Measurements from ENCODE around the gene CTNND2.

DNA sequence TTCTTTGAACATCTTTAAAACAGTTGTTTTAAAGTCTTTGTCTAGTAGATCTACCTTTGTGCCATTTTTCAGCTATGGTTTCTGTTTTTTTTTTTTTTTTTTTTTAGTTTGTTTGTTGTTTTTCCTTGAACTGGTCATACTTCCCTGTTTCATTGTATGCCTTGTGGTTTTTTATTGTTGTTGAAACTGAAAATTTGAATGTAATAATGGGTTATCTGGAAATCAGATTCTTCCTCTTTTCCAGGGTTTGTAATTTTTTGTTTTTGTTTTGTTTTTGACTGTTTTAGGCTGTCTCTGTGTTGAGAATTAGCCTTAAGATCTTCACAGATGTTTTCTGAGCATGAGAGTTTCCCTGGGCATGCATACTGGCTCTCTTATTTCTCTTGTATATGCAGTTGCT, 873.6 kb downstream of the CTNND2 start:
- TF ChIP-seq, protein P1, sequence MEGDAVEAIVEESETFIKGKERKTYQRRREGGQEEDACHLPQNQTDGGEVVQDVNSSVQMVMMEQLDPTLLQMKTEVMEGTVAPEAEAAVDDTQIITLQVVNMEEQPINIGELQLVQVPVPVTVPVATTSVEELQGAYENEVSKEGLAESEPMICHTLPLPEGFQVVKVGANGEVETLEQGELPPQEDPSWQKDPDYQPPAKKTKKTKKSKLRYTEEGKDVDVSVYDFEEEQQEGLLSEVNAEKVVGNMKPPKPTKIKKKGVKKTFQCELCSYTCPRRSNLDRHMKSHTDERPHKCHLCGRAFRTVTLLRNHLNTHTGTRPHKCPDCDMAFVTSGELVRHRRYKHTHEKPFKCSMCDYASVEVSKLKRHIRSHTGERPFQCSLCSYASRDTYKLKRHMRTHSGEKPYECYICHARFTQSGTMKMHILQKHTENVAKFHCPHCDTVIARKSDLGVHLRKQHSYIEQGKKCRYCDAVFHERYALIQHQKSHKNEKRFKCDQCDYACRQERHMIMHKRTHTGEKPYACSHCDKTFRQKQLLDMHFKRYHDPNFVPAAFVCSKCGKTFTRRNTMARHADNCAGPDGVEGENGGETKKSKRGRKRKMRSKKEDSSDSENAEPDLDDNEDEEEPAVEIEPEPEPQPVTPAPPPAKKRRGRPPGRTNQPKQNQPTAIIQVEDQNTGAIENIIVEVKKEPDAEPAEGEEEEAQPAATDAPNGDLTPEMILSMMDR (IDR thresholded peaks at IDR 0.05) = no peak
- no peak for TF ChIP-seq EZH2 (IDR thresholded peaks at IDR 0.05; ENCODE audit: borderline replicate concordance, insufficient read depth, low read depth, low read length, poor library complexity, severe bottlenecking)
